Psoas muscle (tissue), 8 donors: ENCODE results near the gene AK2. TPM values are rescaled to one million over a fixed set of nuclear protein-coding genes. Genes with fewer than 3 reads are reported as not detected.
A peak's percentile ranks its signal among the peaks of the same experiment; 100 is the strongest.

Experiments used
- ATAC-seq, 4 donors: fragments of 200-7000 bp; cut with Tn5 transposase; one replicate each; pipeline ENCODE4 v1.9.1; 2020; ENCODE audit warnings: moderate library complexity in 3 of 4, mild to moderate bottlenecking in 2 of 4
- DNase-seq, 2 donors: peaks; one replicate each; pipeline ENCODE4 v3.0.0-alpha.2; 2020
- H3K27ac ChIP-seq: fragments of 200-600 bp; one replicate; pipeline ENCODE4 v1.8.0; 2022
- H3K27me3 ChIP-seq, 3 donors: fragments of 200-600 bp in 1 of 3; one replicate each; pipeline versions ENCODE4 v1.6.1 to v1.8.0; 2013 to 2022; ENCODE audit warnings: low read length in 2 of 3, mild to moderate bottlenecking in 2 of 3, moderate library complexity in 1 of 3; ENCODE audit not compliant: insufficient read depth in 3 of 3
- H3K36me3 ChIP-seq, 2 donors: fragments of 200-600 bp in 1 of 2; one replicate each; pipeline versions ENCODE4 v1.6.1 to v1.8.0; 2013 to 2022; ENCODE audit warnings: low read depth in 1 of 2, mild to moderate bottlenecking in 1 of 2, moderate library complexity in 1 of 2; ENCODE audit not compliant: insufficient read depth in 1 of 2
- H3K4me1 ChIP-seq: fragments of 200-600 bp; one replicate; pipeline ENCODE4 v1.8.0; 2022
- H3K4me3 ChIP-seq: fragments of 200-600 bp; one replicate; pipeline ENCODE4 v1.8.0; 2022; ENCODE audit warnings: mild to moderate bottlenecking
- H3K9me3 ChIP-seq: fragments of 200-600 bp; one replicate; pipeline ENCODE4 v1.8.0; 2022
- WGBS, 3 donors: extraction: QIAGEN DNeasy Blood & Tissue Kit; methylation state at CpG; one replicate each; pipeline versions ENCODE4 v1.1.6 to v1.1.7; 2013; 5-methylcytosine and 5-hydroxymethylcytosine counted together
- intact Hi-C, 2 donors: fragments of 100-400 bp; cut with DNase I; formaldehyde crosslinking; loops; one replicate each; pipeline versions ENCODE4 v1.11.0 to v1.14.2; 2022
- polyA plus RNA-seq, 3 donors: library from polyadenylated mRNA; stranded (reverse); fragments of 200-250 nt; gene quantifications; one replicate each; pipeline ENCODE4 v1.2.3, GENCODE V29; 2013
- total RNA-seq, 4 donors: library from RNA; stranded (reverse); fragmentation: NEBNext Ultra II Directional in 2 of 4; extraction: Animal tissue kit (Norgen Biotek cat#: 25700) in 2 of 4; gene quantifications; one replicate each; pipeline versions ENCODE4 v1.2.1 to v1.2.4, GENCODE V29; 2021 to 2023
- TF ChIP-seq, protein P1 (sequence below): fragments of 200-600 bp; IDR thresholded peaks from one replicate; pipeline ENCODE4 v1.8.0; 2022; ENCODE audit warnings: antibody characterized with exemption
- donor health status: healthy with polysubstance abuse.
- donor health status: DM: no; HTN: no; CAD: no; lungs with moderate emphysema.
- donor health status: Bipolar disorder and iron deficiency.
- donor health status: healthy.
- donor health status: DM: yes; HTN: yes; CAD: no.
- donor health status: DM: no; HTN: no; CAD: no.
- donor health status: DM: no; HTN: no; CAD: no.
- donor health status: DM: yes; HTN: yes; CAD: no.

Gene AK2
- total and polyA plus RNA-seq, 7 donors, result 108 to 270 (median 152) TPM

DNA sequence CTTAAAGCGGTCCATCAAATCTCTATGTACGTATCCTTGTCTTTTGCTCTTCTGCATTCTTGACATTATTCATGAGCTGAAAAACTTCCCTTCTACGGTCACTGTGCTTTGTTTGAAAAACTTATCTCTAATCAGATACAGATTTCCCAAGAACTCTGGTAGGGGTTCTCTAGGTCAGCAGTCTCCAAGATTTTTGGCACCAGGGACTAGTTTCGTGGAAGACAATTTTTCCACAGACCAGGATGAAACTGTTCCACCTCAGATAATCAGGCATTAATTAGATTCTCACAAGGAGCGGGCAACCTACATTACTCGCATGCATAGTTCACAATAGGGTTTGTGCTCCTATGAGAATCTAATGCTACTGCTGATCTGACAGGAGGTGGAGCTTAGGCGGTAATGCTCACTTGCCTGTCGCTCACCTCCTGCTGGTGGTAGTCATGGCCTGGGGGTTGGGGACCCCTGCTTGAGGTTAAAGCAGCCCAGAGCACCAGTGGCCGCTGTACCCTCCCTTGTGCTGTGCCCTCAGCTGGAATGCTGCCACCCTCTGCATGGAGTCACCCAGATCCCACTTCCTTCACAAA is 30.8 kb downstream of the AK2 start:
- TF ChIP-seq, protein P1, sequence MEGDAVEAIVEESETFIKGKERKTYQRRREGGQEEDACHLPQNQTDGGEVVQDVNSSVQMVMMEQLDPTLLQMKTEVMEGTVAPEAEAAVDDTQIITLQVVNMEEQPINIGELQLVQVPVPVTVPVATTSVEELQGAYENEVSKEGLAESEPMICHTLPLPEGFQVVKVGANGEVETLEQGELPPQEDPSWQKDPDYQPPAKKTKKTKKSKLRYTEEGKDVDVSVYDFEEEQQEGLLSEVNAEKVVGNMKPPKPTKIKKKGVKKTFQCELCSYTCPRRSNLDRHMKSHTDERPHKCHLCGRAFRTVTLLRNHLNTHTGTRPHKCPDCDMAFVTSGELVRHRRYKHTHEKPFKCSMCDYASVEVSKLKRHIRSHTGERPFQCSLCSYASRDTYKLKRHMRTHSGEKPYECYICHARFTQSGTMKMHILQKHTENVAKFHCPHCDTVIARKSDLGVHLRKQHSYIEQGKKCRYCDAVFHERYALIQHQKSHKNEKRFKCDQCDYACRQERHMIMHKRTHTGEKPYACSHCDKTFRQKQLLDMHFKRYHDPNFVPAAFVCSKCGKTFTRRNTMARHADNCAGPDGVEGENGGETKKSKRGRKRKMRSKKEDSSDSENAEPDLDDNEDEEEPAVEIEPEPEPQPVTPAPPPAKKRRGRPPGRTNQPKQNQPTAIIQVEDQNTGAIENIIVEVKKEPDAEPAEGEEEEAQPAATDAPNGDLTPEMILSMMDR, result no peak
- Histone ChIP-seq H3K4me1 (peaks cover 27% of the 10 kb centered on the region), H3K27me3 (no peaks in the 10 kb centered on the region), H3K27ac (no peak overlapping the region), H3K9me3 (no peaks in the 10 kb centered on the region), H3K4me3 (no peak overlapping the region), H3K36me3 (peaks cover 11 to 41% of the 10 kb centered on the region in 2 donors)
- intact Hi-C loops, result loop anchor here in 1 of 2 donors (5.0 kb wide), 1 partner anchor 74 kb away; no protein-coding TSS in a partner anchor
- DNase-seq (no peak), ATAC-seq (no peak)
- WGBS, 3 donors, result 84 to 89% (median 87%) methylated on average over 9 of the region's 9 CpGs

DNA sequence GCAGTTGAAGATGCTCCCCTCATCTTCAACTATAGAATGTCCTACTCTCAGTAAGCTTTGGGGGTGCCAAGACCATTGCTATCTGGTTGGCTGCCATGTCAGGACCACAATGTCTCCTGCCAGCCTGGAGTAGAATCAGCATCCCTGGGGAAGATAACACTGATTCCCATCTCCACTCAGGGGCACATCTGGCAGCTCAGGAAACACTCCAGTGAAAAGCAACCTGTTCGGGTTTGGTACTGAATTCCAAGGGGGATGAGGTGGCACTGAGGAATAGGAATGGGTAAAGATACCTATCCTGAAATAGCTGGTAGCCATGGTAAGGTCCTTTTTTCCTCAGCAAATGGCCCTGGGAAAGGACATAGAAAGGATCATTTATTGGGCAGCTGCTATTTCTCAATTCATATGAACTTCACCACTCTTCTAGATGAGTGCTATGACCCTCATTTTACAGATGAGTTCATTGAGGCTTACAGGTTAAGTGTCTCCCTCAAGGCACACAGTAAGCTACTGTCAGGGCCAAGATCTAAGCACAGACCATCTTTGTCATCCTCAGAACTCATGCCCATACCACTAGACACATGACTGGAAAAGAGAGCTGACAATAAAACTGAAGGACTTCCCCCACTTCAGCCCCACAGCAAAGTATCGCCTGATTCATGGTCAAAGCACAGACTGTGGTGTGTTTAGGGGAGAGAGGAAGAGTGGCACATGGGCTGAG is 31.4 kb downstream of the AK2 start:
- H3K36me3 ChIP-seq, result peaks cover 7 to 35% of the 10 kb centered on the region in 2 donors
- DNase-seq, result no peak
- H3K4me1 ChIP-seq, result peaks cover 21% of the 10 kb centered on the region
- ATAC-seq, result no peak
- no peak overlapping the region for H3K27ac ChIP-seq
- no peak overlapping the region for H3K4me3 ChIP-seq
- no peaks in the 10 kb centered on the region for H3K9me3 ChIP-seq
- TF ChIP-seq, protein P1, result no peak
- intact Hi-C loops, result loop anchor here in 1 of 2 donors (5.0 kb wide), 1 partner anchor 73 kb away; no protein-coding TSS in a partner anchor
- no peaks in the 10 kb centered on the region for H3K27me3 ChIP-seq
- WGBS, 3 donors, result 85 to 88% (median 87%) methylated on average over 2 of the region's 2 CpGs

DNA sequence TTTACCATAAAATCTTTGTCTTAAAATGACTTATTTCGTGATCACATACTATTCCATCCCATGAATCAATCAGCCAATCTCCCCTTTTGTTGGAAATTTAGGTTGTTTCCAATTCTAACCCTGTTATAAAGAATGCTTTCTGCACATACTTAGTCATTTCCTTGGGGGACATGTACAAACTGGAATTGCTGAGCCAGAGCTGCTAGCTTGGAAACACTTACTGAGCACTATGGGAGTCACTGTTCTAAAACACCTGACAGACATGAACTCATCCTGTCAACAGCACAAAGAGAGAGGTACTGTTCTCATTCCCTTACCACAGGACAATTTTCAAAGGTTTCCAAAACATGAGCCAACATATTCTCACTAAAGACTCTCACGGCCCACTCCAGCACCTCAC is 32.1 kb downstream of the AK2 start:
- no peaks in the 10 kb centered on the region for H3K9me3 ChIP-seq
- WGBS, 3 donors, result 77 to 96% (median 78%) methylated on average over 2 of the region's 2 CpGs
- no peak overlapping the region for H3K27ac ChIP-seq
- peak in 2 of 4 donors; percentile 19 to 49 for ATAC-seq
- no peak for DNase-seq
- H3K4me3 ChIP-seq, result no peak overlapping the region
- no peaks in the 10 kb centered on the region for H3K27me3 ChIP-seq
- intact Hi-C loops, result loop anchor here in 1 of 2 donors (5.0 kb wide), 1 partner anchor 72 kb away; no protein-coding TSS in a partner anchor
- H3K4me1 ChIP-seq, result peaks cover 18% of the 10 kb centered on the region
- peaks cover 7 to 28% of the 10 kb centered on the region in 2 donors for H3K36me3 ChIP-seq
- TF ChIP-seq, protein P1, result no peak

DNA sequence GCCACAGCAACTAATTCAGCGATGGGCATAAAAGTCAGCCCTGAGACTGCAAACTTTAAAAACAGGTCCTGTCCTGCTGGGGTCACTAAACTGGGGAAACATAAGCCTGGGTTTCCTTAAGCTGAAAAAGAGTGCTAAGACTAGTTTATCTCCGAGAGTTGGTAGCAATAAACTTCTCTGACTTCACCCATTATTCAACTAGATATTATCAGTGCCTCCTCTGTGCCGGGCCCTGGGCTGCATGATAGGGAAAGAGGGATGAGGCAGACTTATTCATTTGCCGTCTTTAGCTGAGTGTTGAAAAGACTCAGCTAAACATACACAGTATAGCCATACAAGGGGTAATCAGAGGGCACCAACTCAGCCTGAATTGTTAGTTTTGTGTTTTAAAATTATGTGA is 33.0 kb downstream of the AK2 start:
- WGBS, 3 donors, result 90 to 92% (median 91%) methylated on average over 4 of the region's 4 CpGs
- ATAC-seq, result no peak
- intact Hi-C loops, result no loop called here

More for the DNA sequence above, 33.0 kb downstream of the AK2 start:
- no peaks in the 10 kb centered on the region for H3K27me3 ChIP-seq
- H3K4me3 ChIP-seq, result no peak overlapping the region
- peaks cover 20% of the 10 kb centered on the region for H3K4me1 ChIP-seq
- DNase-seq, result no peak
- H3K27ac ChIP-seq, result no peak overlapping the region
- H3K9me3 ChIP-seq, result no peaks in the 10 kb centered on the region
- peaks cover 7 to 22% of the 10 kb centered on the region in 2 donors for H3K36me3 ChIP-seq
- TF ChIP-seq, protein P1, result no peak
